Measurements from ENCODE around the gene CEP104.

CEP104 gene

GRCh38 chr1:3770047-3770765 is 86.8 kb downstream of the CEP104 start:
- Histone ChIP-seq H3K4me2 (ENCODE audit: low read length) (no peak overlapping the region), H4K20me1 (ENCODE audit: control insufficient read depth, insufficient read depth, low read depth, low read length) (no peaks in the 10 kb centered on the region), H3K27ac (ENCODE audit: low read depth, low read length) (no peak overlapping the region), H3K4me1 (ENCODE audit: control insufficient read depth, low read length) (peaks cover 16% of the 10 kb centered on the region), H3K27me3 (ENCODE audit: control insufficient read depth, low read length) (peaks cover 25% of the 10 kb centered on the region), H3K9me3 (ENCODE audit: control insufficient read depth, insufficient read depth, low read length) (no peaks in the 10 kb centered on the region), H3K79me2 (ENCODE audit: control insufficient read depth, low read length) (no peaks in the 10 kb centered on the region), H3K4me3 (ENCODE audit: low read length) (no peak overlapping the region), H3K36me3 (ENCODE audit: control insufficient read depth, low read length) (no peaks in the 10 kb centered on the region), H3F3A (ENCODE audit: control insufficient read depth, insufficient read depth) (no peaks in the 10 kb centered on the region), H3K9me2 (replicated peaks; ENCODE audit: control insufficient read depth, low read length) (no peaks in the 10 kb centered on the region)
- TF ChIP-seq EZH2phosphoT487 (IDR thresholded peaks at IDR 0.05; ENCODE audit: borderline replicate concordance, low read length), result no peak
- TF ChIP-seq, protein P1, sequence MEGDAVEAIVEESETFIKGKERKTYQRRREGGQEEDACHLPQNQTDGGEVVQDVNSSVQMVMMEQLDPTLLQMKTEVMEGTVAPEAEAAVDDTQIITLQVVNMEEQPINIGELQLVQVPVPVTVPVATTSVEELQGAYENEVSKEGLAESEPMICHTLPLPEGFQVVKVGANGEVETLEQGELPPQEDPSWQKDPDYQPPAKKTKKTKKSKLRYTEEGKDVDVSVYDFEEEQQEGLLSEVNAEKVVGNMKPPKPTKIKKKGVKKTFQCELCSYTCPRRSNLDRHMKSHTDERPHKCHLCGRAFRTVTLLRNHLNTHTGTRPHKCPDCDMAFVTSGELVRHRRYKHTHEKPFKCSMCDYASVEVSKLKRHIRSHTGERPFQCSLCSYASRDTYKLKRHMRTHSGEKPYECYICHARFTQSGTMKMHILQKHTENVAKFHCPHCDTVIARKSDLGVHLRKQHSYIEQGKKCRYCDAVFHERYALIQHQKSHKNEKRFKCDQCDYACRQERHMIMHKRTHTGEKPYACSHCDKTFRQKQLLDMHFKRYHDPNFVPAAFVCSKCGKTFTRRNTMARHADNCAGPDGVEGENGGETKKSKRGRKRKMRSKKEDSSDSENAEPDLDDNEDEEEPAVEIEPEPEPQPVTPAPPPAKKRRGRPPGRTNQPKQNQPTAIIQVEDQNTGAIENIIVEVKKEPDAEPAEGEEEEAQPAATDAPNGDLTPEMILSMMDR (IDR thresholded peaks at IDR 0.05; ENCODE audit: low read depth, low read length, poor library complexity, severe bottlenecking), result no peak

DNA sequence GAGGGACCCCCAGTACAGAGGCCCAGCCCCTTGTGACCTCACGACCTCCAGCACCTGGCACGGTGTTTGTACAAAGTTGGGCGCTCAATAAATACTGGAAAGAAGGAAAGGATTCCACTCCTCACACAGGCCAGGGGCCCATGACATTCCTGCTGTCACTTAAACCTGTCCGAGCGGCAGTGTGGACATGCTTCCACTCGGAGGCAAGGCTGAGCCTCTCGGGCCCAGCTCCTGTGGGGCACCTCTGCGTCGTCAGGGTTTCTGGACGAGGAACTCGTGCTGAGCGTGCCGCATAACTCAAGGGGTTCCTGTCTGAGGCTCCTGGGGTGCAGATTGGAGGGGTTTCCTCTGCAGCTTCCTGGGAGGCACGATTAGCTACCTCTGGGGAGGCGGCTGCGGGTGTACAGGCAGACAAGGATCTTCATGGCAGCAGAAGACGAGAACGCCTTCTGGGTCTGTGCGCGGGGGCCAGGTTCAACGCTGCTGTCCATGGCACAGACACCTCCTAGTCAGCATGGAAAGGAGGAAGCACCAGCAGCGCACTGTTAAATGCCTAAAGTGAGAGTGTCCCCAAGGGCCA is 88.1 kb downstream of the CEP104 start:
- no peaks in the 10 kb centered on the region for H3K9me3 ChIP-seq (ENCODE audit: control insufficient read depth, insufficient read depth, low read length)

DNA sequence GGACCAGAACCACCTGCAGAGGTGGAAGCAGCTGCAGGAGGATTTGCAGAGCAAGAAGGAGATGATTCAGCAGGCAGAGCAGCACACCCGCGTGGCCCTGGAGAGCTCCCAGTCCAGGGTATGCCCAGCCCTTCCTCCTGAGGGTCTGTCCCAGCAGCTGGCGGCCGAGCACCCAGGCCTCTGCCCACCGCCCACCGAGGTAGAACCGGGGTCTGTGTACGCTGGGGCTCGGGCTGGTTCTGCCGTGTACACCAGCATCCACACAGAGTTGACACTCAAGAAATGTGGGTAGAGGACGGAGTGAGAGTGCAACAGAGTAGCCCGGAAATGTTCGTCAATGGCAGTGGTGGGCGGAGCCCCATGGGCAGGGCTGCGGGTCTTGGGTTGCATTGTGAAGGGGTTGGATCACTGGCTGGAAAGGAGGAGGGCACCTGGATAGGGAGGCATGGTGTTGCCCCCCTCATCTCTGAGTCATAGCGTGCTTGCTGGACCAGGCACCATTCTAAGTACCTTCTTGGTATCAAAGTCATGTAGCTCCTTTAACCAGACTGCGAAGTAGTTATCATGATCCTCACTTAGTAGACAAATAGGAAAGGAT is 89.6 kb downstream of the CEP104 start:
- H3K4me1 ChIP-seq (ENCODE audit: control insufficient read depth, low read length), result peaks cover 8% of the 10 kb centered on the region
- TF ChIP-seq, protein P1 (IDR thresholded peaks at IDR 0.05; ENCODE audit: low read depth, low read length, poor library complexity, severe bottlenecking), result no peak
- TF ChIP-seq EZH2phosphoT487 (IDR thresholded peaks at IDR 0.05; ENCODE audit: borderline replicate concordance, low read length), result no peak
- H3K27me3 ChIP-seq (ENCODE audit: control insufficient read depth, low read length), result peaks cover 8% of the 10 kb centered on the region
- H3K9me3 ChIP-seq (ENCODE audit: control insufficient read depth, insufficient read depth, low read length), result no peaks in the 10 kb centered on the region
- no peak overlapping the region for H3K4me2 ChIP-seq (ENCODE audit: low read length)
- no peaks in the 10 kb centered on the region for H3K9me2 ChIP-seq (replicated peaks; ENCODE audit: control insufficient read depth, low read length)
- no peaks in the 10 kb centered on the region for H3K79me2 ChIP-seq (ENCODE audit: control insufficient read depth, low read length)
- H3K27ac ChIP-seq (ENCODE audit: low read depth, low read length), result no peak overlapping the region
- H3K4me3 ChIP-seq (ENCODE audit: low read length), result no peak overlapping the region
- no peaks in the 10 kb centered on the region for H4K20me1 ChIP-seq (ENCODE audit: control insufficient read depth, insufficient read depth, low read depth, low read length)
- H3F3A ChIP-seq (ENCODE audit: control insufficient read depth, insufficient read depth), result no peaks in the 10 kb centered on the region
- no peaks in the 10 kb centered on the region for H3K36me3 ChIP-seq (ENCODE audit: control insufficient read depth, low read length)

More for the DNA sequence above, 88.1 kb downstream of the CEP104 start:
- Histone ChIP-seq H3K27me3 (ENCODE audit: control insufficient read depth, low read length) (peaks cover 21% of the 10 kb centered on the region), H3K4me2 (ENCODE audit: low read length) (no peak overlapping the region), H4K20me1 (ENCODE audit: control insufficient read depth, insufficient read depth, low read depth, low read length) (no peaks in the 10 kb centered on the region), H3K79me2 (ENCODE audit: control insufficient read depth, low read length) (no peaks in the 10 kb centered on the region), H3K4me1 (ENCODE audit: control insufficient read depth, low read length) (peaks cover 14% of the 10 kb centered on the region), H3K4me3 (ENCODE audit: low read length) (no peak overlapping the region), H3K27ac (ENCODE audit: low read depth, low read length) (no peak overlapping the region), H3K9me2 (replicated peaks; ENCODE audit: control insufficient read depth, low read length) (no peaks in the 10 kb centered on the region), H3K36me3 (ENCODE audit: control insufficient read depth, low read length) (no peaks in the 10 kb centered on the region), H3F3A (ENCODE audit: control insufficient read depth, insufficient read depth) (no peaks in the 10 kb centered on the region)
- TF ChIP-seq EZH2phosphoT487 (IDR thresholded peaks at IDR 0.05; ENCODE audit: borderline replicate concordance, low read length), result no peak
- TF ChIP-seq, protein P1 (IDR thresholded peaks at IDR 0.05; ENCODE audit: low read depth, low read length, poor library complexity, severe bottlenecking), result no peak

Data from DOHH2 (cell line).